Immature natural killer cell (primary cell): ENCODE results near the gene ZNF653. TPM values are rescaled to one million over a fixed set of nuclear protein-coding genes. Genes with fewer than 3 reads are reported as not detected.
"Not testable (repeated sequence)": the region's sequence is repeated elsewhere in the genome, so short reads cannot be mapped to it uniquely, and the experiment has no call there.

Source experiments
- DNase-seq, 3 donors: peaks; one replicate each; pipeline ENCODE4 v3.0.0; 2022; ENCODE audit warnings: mixed read lengths in 1 of 3
- H3K27ac Mint-ChIP-seq, 6 donors: one replicate each; pipeline ENCODE4 v1.8.0; 2020; ENCODE audit warnings: mixed read lengths in 6 of 6, mild to moderate bottlenecking in 5 of 6, inconsistent platforms in 4 of 6, moderate library complexity in 3 of 6
- H3K27me3 Mint-ChIP-seq, 3 donors: one replicate each; pipeline ENCODE4 v1.8.0; 2020 to 2021; ENCODE audit warnings: low read depth in 3 of 3, mild to moderate bottlenecking in 3 of 3, mixed read lengths in 3 of 3, moderate library complexity in 3 of 3, inconsistent platforms in 1 of 3
- H3K36me3 Mint-ChIP-seq, 3 donors: one replicate each; pipeline ENCODE4 v1.8.0; 2020; ENCODE audit warnings: mixed read lengths in 3 of 3, inconsistent platforms in 2 of 3, mild to moderate bottlenecking in 2 of 3
- H3K4me1 Mint-ChIP-seq, 2 donors: one replicate each; pipeline ENCODE4 v1.8.0; 2020; ENCODE audit warnings: inconsistent platforms in 2 of 2, mild to moderate bottlenecking in 2 of 2, mixed read lengths in 2 of 2, moderate library complexity in 1 of 2
- H3K4me3 Mint-ChIP-seq, 5 donors: one replicate each; pipeline ENCODE4 v1.8.0; 2020; ENCODE audit warnings: mild to moderate bottlenecking in 5 of 5, mixed read lengths in 5 of 5, inconsistent platforms in 3 of 5, moderate library complexity in 3 of 5
- H3K9me3 Mint-ChIP-seq, 6 donors: one replicate each; pipeline ENCODE4 v1.8.0; 2020; ENCODE audit warnings: mild to moderate bottlenecking in 6 of 6, mixed read lengths in 6 of 6, inconsistent platforms in 4 of 6, moderate library complexity in 3 of 6
- polyA plus RNA-seq, 3 donors: library from polyadenylated mRNA; unstranded; fragments of 300-500 nt; fragmentation: Illumina TruSeq; gene quantifications; one replicate each; pipeline ENCODE4 v1.2.3, GENCODE V29; 2021

Gene ZNF653
- polyA plus RNA-seq, 3 donors from 2014 or later, result 0.78 to 3.3 (median 1.1) TPM

GRCh38 chr19:11463391-11463790 lies 42.2 kb downstream of the ZNF653 start:
- no peak for DNase-seq
- no peaks in the 10 kb centered on the region for H3K9me3 Mint-ChIP-seq
- H3K27me3 Mint-ChIP-seq, result peaks cover 0 to 11% (median 4%) of the 10 kb centered on the region in 3 donors
- H3K4me3 Mint-ChIP-seq, result no peak overlapping the region
- no peaks in the 10 kb centered on the region for H3K4me1 Mint-ChIP-seq
- no peaks in the 10 kb centered on the region for H3K36me3 Mint-ChIP-seq
- peak overlapping the region in 1 of 6 donors; percentile 3 for H3K27ac Mint-ChIP-seq

- no peak overlapping the region for H3K27ac Mint-ChIP-seq
- no peaks in the 10 kb centered on the region for H3K4me1 Mint-ChIP-seq
- H3K4me3 Mint-ChIP-seq, result no peak overlapping the region
- H3K9me3 Mint-ChIP-seq, result no peaks in the 10 kb centered on the region
- no peak for DNase-seq
- H3K27me3 Mint-ChIP-seq, result peaks cover 0 to 11% (median 0%) of the 10 kb centered on the region in 3 donors
- no peaks in the 10 kb centered on the region for H3K36me3 Mint-ChIP-seq
These were observed 44.2 kb downstream of the ZNF653 start for GRCh38 chr19:11461453-11461852.

- H3K9me3 Mint-ChIP-seq, result no peaks in the 10 kb centered on the region
- no peak overlapping the region for H3K4me3 Mint-ChIP-seq
- DNase-seq, result no peak
- no peaks in the 10 kb centered on the region for H3K4me1 Mint-ChIP-seq
- H3K27ac Mint-ChIP-seq, result peak overlapping the region in 1 of 6 donors; percentile 33
- H3K36me3 Mint-ChIP-seq, result no peaks in the 10 kb centered on the region
- peaks cover 0 to 7% (median 0%) of the 10 kb centered on the region in 3 donors for H3K27me3 Mint-ChIP-seq
These were observed 45.4 kb downstream of the ZNF653 start for GRCh38 chr19:11460207-11460606.

GRCh38 chr19:11458912-11459311 lies 46.7 kb downstream of the ZNF653 start:
- not testable (repeated sequence) for H3K4me3 Mint-ChIP-seq, H3K27me3 Mint-ChIP-seq, DNase-seq, H3K27ac Mint-ChIP-seq, H3K9me3 Mint-ChIP-seq, H3K36me3 Mint-ChIP-seq, H3K4me1 Mint-ChIP-seq

GRCh38 chr19:11458236-11458900 lies 47.3 kb downstream of the ZNF653 start:
- no peaks in the 10 kb centered on the region for H3K36me3 Mint-ChIP-seq
- H3K27ac Mint-ChIP-seq, result no peak overlapping the region
- no peaks in the 10 kb centered on the region for H3K4me1 Mint-ChIP-seq
- no peak overlapping the region for H3K4me3 Mint-ChIP-seq
- H3K9me3 Mint-ChIP-seq, result no peaks in the 10 kb centered on the region
- DNase-seq, result no peak
- peaks cover 1 to 7% (median 2%) of the 10 kb centered on the region in 3 donors for H3K27me3 Mint-ChIP-seq

- Mint-ChIP-seq H3K4me1 (no peaks in the 10 kb centered on the region), H3K27me3 (peaks cover 1 to 7% (median 2%) of the 10 kb centered on the region in 3 donors), H3K9me3 (no peaks in the 10 kb centered on the region), H3K36me3 (no peaks in the 10 kb centered on the region), H3K27ac (no peak overlapping the region), H3K4me3 (no peak overlapping the region)
- no peak for DNase-seq
These were observed 47.8 kb downstream of the ZNF653 start for GRCh38 chr19:11457831-11458230.

GRCh38 chr19:11457115-11457514 lies 48.5 kb downstream of the ZNF653 start:
- Mint-ChIP-seq H3K9me3 (no peaks in the 10 kb centered on the region), H3K4me3 (no peak overlapping the region), H3K27me3 (peaks cover 1 to 7% (median 4%) of the 10 kb centered on the region in 3 donors), H3K36me3 (no peaks in the 10 kb centered on the region), H3K4me1 (no peaks in the 10 kb centered on the region), H3K27ac (no peak overlapping the region)
- no peak for DNase-seq

- Mint-ChIP-seq H3K4me3 (no peak overlapping the region), H3K4me1 (no peaks in the 10 kb centered on the region), H3K36me3 (no peaks in the 10 kb centered on the region), H3K27me3 (peaks cover 1 to 7% (median 4%) of the 10 kb centered on the region in 3 donors), H3K27ac (no peak overlapping the region), H3K9me3 (no peaks in the 10 kb centered on the region)
- no peak for DNase-seq
These were observed 49.0 kb downstream of the ZNF653 start for GRCh38 chr19:11456659-11457058.

GRCh38 chr19:11455233-11455554 lies 50.4 kb downstream of the ZNF653 start:
- not testable (repeated sequence) for H3K27ac Mint-ChIP-seq, H3K4me1 Mint-ChIP-seq, H3K36me3 Mint-ChIP-seq, H3K27me3 Mint-ChIP-seq, H3K9me3 Mint-ChIP-seq, H3K4me3 Mint-ChIP-seq, DNase-seq

GRCh38 chr19:11453468-11454341 lies 51.9 kb downstream of the ZNF653 start:
- Mint-ChIP-seq H3K9me3 (no peaks in the 10 kb centered on the region), H3K27me3 (peaks cover 0 to 4% (median 1%) of the 10 kb centered on the region in 3 donors), H3K27ac (no peak overlapping the region), H3K4me3 (no peak overlapping the region), H3K4me1 (no peaks in the 10 kb centered on the region), H3K36me3 (no peaks in the 10 kb centered on the region)
- DNase-seq, result no peak

- Mint-ChIP-seq H3K36me3 (no peaks in the 10 kb centered on the region), H3K27ac (no peak overlapping the region), H3K9me3 (no peaks in the 10 kb centered on the region), H3K4me3 (no peak overlapping the region), H3K27me3 (peaks cover 0 to 4% (median 1%) of the 10 kb centered on the region in 3 donors), H3K4me1 (no peaks in the 10 kb centered on the region)
- no peak for DNase-seq
These were observed 52.9 kb downstream of the ZNF653 start for GRCh38 chr19:11452620-11453310.

- Mint-ChIP-seq H3K4me1 (no peaks in the 10 kb centered on the region), H3K9me3 (no peaks in the 10 kb centered on the region), H3K27ac (no peak overlapping the region), H3K27me3 (peaks cover 0 to 4% (median 1%) of the 10 kb centered on the region in 3 donors), H3K36me3 (no peaks in the 10 kb centered on the region), H3K4me3 (no peak overlapping the region)
- no peak for DNase-seq
These were observed 53.6 kb downstream of the ZNF653 start for GRCh38 chr19:11451871-11452619.

GRCh38 chr19:11451327-11451870 lies 54.2 kb downstream of the ZNF653 start:
- H3K4me1 Mint-ChIP-seq, result no peaks in the 10 kb centered on the region
- no peak overlapping the region for H3K4me3 Mint-ChIP-seq
- no peak for DNase-seq
- H3K9me3 Mint-ChIP-seq, result no peaks in the 10 kb centered on the region
- peaks cover 0 to 4% (median 1%) of the 10 kb centered on the region in 3 donors for H3K27me3 Mint-ChIP-seq
- no peak overlapping the region for H3K27ac Mint-ChIP-seq
- no peaks in the 10 kb centered on the region for H3K36me3 Mint-ChIP-seq
